Fibroblast of skin of right biceps (primary cell): ENCODE measurements around the gene WRAP73.
"Not testable (repeated sequence)": the region's sequence is repeated elsewhere in the genome, so short reads cannot be mapped to it uniquely, and the experiment has no call there.

Source experiments
- DNase-seq: peaks from one replicate; pipeline ENCODE4 v3.0.0-alpha.2; 2013

Gene WRAP73

GRCh38 chr1:3593745-3594144, 56.2 kb downstream of the WRAP73 start:
- no peak for DNase-seq

GRCh38 chr1:3593334-3593733, 56.6 kb downstream of the WRAP73 start:
- DNase-seq: no peak

GRCh38 chr1:3590951-3591865, 58.7 kb downstream of the WRAP73 start:
- DNase-seq: no peak

DNA sequence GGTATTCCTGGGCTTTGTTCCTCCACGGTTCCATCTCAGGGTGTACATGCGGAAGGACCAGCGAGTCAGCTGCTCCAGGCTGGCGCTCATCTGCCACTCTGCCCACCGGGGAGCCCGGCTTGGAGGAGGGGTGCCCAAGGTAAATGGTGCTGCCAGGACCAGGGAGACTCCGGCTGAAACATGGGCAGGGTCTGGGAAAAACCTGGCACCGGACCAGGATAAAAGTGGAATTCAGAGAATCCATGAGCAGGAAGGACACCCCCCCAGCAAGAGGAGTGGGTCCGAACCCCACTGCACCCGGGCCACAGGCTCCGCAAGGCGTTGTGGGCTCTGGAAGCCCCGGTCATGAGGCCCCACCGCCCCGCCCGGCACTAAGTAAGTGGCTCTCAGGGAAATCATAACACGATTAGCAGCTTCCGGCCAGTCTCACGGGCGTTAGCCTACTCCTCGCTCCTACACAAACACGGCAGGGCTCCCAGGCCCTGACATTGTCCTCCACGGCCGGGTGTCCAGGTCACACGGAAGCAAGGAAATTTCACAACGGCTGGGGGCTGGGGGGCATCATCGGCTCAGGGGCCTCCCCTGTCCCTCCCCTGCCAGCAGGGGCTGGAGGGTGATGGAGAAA, 59.7 kb downstream of the WRAP73 start:
- no peak for DNase-seq

GRCh38 chr1:3588395-3588794, 61.5 kb downstream of the WRAP73 start:
- no peak for DNase-seq

GRCh38 chr1:3586986-3587759, 62.7 kb downstream of the WRAP73 start:
- peak; percentile 15 for DNase-seq

DNA sequence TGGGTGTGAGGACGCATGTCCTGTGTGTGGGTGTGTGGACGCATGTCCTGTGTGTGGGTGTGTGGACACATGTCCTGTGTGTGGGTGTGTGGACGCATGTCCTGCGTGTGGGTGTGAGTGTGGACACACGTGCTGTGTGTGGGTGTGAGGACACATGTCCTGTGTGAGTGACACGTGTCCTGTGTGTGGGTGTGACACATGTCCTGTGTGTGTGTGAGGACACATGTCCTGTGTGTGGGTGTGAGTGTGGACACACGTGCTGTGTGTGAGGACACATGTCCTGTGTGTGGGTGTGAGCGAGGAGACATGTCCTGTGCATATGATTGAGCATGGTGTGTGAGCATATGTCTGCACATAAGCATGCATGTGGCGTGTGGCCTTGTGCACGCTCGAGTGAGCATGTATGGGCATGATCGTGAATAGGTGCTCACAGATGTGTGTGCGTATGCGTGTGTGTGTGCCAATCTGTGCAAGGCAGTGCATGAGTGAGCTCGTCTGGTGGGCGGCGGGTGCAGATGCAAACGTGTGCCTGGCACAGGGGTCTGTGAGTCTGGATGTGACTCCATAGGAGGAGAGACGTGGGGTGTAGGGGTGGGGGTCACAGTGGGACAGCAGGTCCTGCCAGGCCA, 63.8 kb downstream of the WRAP73 start:
- no peak for DNase-seq

GRCh38 chr1:3585353-3585868, 64.5 kb downstream of the WRAP73 start:
- not testable (repeated sequence) for DNase-seq

- no peak for DNase-seq
These were observed 65.0 kb downstream of the WRAP73 start for GRCh38 chr1:3584915-3585314.

- not testable (repeated sequence) for DNase-seq
These were observed 66.2 kb downstream of the WRAP73 start for GRCh38 chr1:3583751-3584150.

DNA sequence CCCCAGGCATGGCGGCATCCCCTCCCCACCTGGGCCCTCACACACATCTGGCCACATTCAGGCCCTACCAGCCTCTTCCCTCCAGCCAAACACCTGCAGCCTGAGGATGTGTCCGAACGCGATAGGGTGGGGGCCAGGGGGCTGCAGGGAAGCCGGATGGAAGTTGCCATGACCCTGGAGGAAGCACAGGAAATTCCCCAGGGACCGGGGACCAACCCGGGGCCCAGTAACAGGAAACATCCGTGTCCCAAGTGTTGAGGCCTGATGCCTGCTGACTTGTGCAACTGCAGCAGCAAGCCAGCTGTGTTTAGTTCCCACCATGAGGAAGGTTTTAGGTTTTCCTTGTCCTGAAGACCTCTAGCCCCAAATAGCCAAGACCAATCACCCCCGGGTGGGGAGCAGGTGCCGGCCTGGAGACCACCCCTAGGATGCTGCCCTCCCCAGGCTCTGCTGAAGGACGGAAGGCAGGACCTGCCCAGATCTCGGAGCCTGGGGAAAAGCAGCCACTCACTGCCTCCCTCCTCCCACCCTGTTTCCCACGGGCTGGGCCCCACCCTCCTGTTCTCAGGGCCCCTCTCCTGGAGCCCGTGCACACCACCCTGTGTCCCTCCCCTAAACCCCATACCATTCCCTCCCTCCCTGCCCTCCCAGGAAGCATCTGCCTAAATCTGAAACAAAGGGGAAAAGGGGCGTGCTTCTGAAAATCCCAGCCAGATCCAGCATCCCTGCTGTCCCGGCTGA, 68.4 kb downstream of the WRAP73 start:
- DNase-seq: no peak
